H9 (cell line): ENCODE results near the gene GALNT17. TPM values are rescaled to one million over a fixed set of nuclear protein-coding genes. Genes with fewer than 3 reads are reported as not detected.

ENCODE experiments used
- DNase-seq: peaks from one replicate; pipeline ENCODE4 v3.0.0-alpha.2; 2017
- H2AFZ ChIP-seq: one replicate; pipeline ENCODE4 v1.6.1; 2013; ENCODE audit warnings: mild to moderate bottlenecking, low read length, control low read depth, moderate library complexity
- H2AK5ac ChIP-seq: 2 replicates; pipeline ENCODE4 v1.6.1; 2013; ENCODE audit warnings: low read length, control low read depth, mixed read lengths; ENCODE audit not compliant: insufficient read length
- H2BK120ac ChIP-seq: one replicate; pipeline ENCODE4 v1.6.1; 2013; ENCODE audit warnings: low read depth, mild to moderate bottlenecking, low read length, control low read depth, inconsistent platforms; ENCODE audit not compliant: poor library complexity, severe bottlenecking
- H2BK12ac ChIP-seq: 2 replicates; pipeline ENCODE4 v1.6.1; 2013; ENCODE audit warnings: low read length, control low read depth, mixed read lengths, low read depth; ENCODE audit not compliant: insufficient read length
- H2BK15ac ChIP-seq: 2 replicates; pipeline ENCODE4 v1.6.1; 2013; ENCODE audit warnings: low read depth, low read length, control low read depth
- H2BK20ac ChIP-seq: one replicate; pipeline ENCODE4 v1.6.1; 2013; ENCODE audit warnings: low read depth, mild to moderate bottlenecking, low read length, control low read depth, inconsistent platforms; ENCODE audit not compliant: poor library complexity, severe bottlenecking
- H2BK5ac ChIP-seq: 2 replicates; pipeline ENCODE4 v1.6.1; 2013; ENCODE audit warnings: low read length, control low read depth, mixed read lengths; ENCODE audit not compliant: insufficient read length
- H3K14ac ChIP-seq: 2 replicates; pipeline ENCODE4 v1.6.1; 2013; ENCODE audit warnings: low read length, control low read depth; ENCODE audit not compliant: insufficient read depth
- H3K18ac ChIP-seq: 2 replicates; pipeline ENCODE4 v1.6.1; 2013; ENCODE audit warnings: low read depth, mild to moderate bottlenecking, mixed read lengths, low read length, control low read depth; ENCODE audit not compliant: insufficient read length
- H3K23ac ChIP-seq: 2 replicates; pipeline ENCODE4 v1.6.1; 2013; ENCODE audit warnings: low read length, control low read depth, mixed read lengths, low read depth; ENCODE audit not compliant: insufficient read length
- H3K23me2 ChIP-seq: 2 replicates; pipeline ENCODE4 v1.6.1; 2013; ENCODE audit warnings: low read depth, mild to moderate bottlenecking, mixed read lengths, low read length, control low read depth; ENCODE audit not compliant: insufficient read length, poor library complexity, severe bottlenecking
- H3K27ac ChIP-seq: 2 replicates; pipeline ENCODE4 v1.5.1; 2013; ENCODE audit warnings: low read length, control low read depth, mixed read lengths, low read depth; ENCODE audit not compliant: insufficient read length
- H3K27me3 ChIP-seq: 2 replicates; pipeline ENCODE4 v1.6.1; 2013; ENCODE audit warnings: low read length, control low read depth, inconsistent platforms; ENCODE audit not compliant: insufficient read depth
- H3K4ac ChIP-seq: 2 replicates; pipeline ENCODE4 v1.6.1; 2013; ENCODE audit warnings: low read depth, mild to moderate bottlenecking, control low read depth, inconsistent platforms, low read length, moderate library complexity
- H3K4me1 ChIP-seq: 2 replicates; pipeline ENCODE4 v1.6.1; 2013; ENCODE audit warnings: low read length, control low read depth, inconsistent platforms; ENCODE audit not compliant: insufficient read depth
- H3K4me2 ChIP-seq: 2 replicates; pipeline ENCODE4 v1.6.1; 2013; ENCODE audit warnings: low read length, control low read depth, mixed read lengths; ENCODE audit not compliant: insufficient read length, insufficient read depth
- H3K56ac ChIP-seq: 2 replicates; pipeline ENCODE4 v1.6.1; 2013; ENCODE audit warnings: low read depth, mild to moderate bottlenecking, mixed read lengths, low read length, control low read depth; ENCODE audit not compliant: insufficient read length
- H3K79me1 ChIP-seq: 2 replicates; pipeline ENCODE4 v1.6.1; 2013; ENCODE audit warnings: low read depth, mild to moderate bottlenecking, moderate library complexity, low read length, control low read depth, inconsistent platforms; ENCODE audit not compliant: insufficient read depth, poor library complexity, severe bottlenecking
- H3K79me2 ChIP-seq: 2 replicates; pipeline ENCODE4 v1.6.1; 2013; ENCODE audit warnings: low read length, control low read depth, inconsistent platforms; ENCODE audit not compliant: insufficient read depth
- H3K9ac ChIP-seq: 2 replicates; pipeline ENCODE4 v1.6.1; 2013; ENCODE audit warnings: low read length, control low read depth, mixed read lengths; ENCODE audit not compliant: insufficient read length; ENCODE audit errors: extremely low read depth
- H3K9me3 ChIP-seq: one replicate; pipeline ENCODE4 v1.6.1; 2013; ENCODE audit warnings: low read depth, low read length, inconsistent platforms; ENCODE audit not compliant: control insufficient read depth
- H3T11ph ChIP-seq: one replicate; pipeline ENCODE4 v1.6.1; 2013; ENCODE audit warnings: mild to moderate bottlenecking, low read length, control low read depth, inconsistent platforms
- H4K20me1 ChIP-seq: one replicate; pipeline ENCODE4 v1.6.1; 2013; ENCODE audit not compliant: control insufficient read depth, insufficient read length, insufficient read depth
- H4K5ac ChIP-seq: 2 replicates; pipeline ENCODE4 v1.6.1; 2013; ENCODE audit warnings: low read depth, mild to moderate bottlenecking, mixed read lengths, low read length, control low read depth; ENCODE audit not compliant: insufficient read length
- H4K8ac ChIP-seq: replicated peaks from 2 replicates; pipeline ENCODE4 v1.6.1; 2013; ENCODE audit warnings: low read length, control low read depth, mixed read lengths, low read depth; ENCODE audit not compliant: insufficient read length
- H4K91ac ChIP-seq: 2 replicates; pipeline ENCODE4 v1.6.1; 2013; ENCODE audit warnings: low read depth, mild to moderate bottlenecking, moderate library complexity, mixed read lengths, low read length, control low read depth; ENCODE audit not compliant: insufficient read length
- H3K27ac Mint-ChIP-seq, 3 experiments: 2 replicates in 2 of 3; 3 replicates in 1 of 3; pipeline ENCODE4 v1.8.0; 2020 to 2021; ENCODE audit warnings: mixed read lengths in 3 of 3, mild to moderate bottlenecking in 1 of 3, moderate library complexity in 1 of 3
- H3K27me3 Mint-ChIP-seq: 2 replicates; pipeline ENCODE4 v1.8.0; 2021; ENCODE audit warnings: low read depth, mild to moderate bottlenecking, moderate library complexity, mixed read lengths
- H3K36me3 Mint-ChIP-seq, 3 experiments: 2 replicates in 2 of 3; 3 replicates in 1 of 3; pipeline ENCODE4 v1.8.0; 2020 to 2021; ENCODE audit warnings: low read depth in 3 of 3, mixed read lengths in 3 of 3; ENCODE audit not compliant: insufficient read depth in 1 of 3
- H3K4me1 Mint-ChIP-seq, 2 experiments: 2 replicates each; pipeline ENCODE4 v1.8.0; 2020; ENCODE audit warnings: mixed read lengths in 2 of 2
- H3K4me3 Mint-ChIP-seq, 2 experiments: 2 replicates in 1 of 2; 3 replicates in 1 of 2; pipeline ENCODE4 v1.8.0; 2020 to 2021; ENCODE audit warnings: mild to moderate bottlenecking in 2 of 2, mixed read lengths in 2 of 2, moderate library complexity in 1 of 2
- H3K9me3 Mint-ChIP-seq, 2 experiments: 2 replicates in 1 of 2; 3 replicates in 1 of 2; pipeline ENCODE4 v1.8.0; 2020; ENCODE audit warnings: mild to moderate bottlenecking in 2 of 2, mixed read lengths in 2 of 2, moderate library complexity in 1 of 2
- WGBS: extraction: QIAGEN DNeasy Blood & Tissue Kit; methylation state at CpG from one replicate; pipeline ENCODE4 v1.1.7; 2013; ENCODE audit warnings: missing lambda C conversion rate, low lambda C conversion rate, mixed read lengths; ENCODE audit not compliant: insufficient read length; ENCODE audit errors: extremely low coverage; 5-methylcytosine and 5-hydroxymethylcytosine counted together
- total RNA-seq: library from RNA; stranded (reverse); gene quantifications from 2 replicates; pipeline ENCODE4 v1.2.1, GENCODE V29; 2021
- TF ChIP-seq, protein P1 (sequence below): fragments of 200-600 bp; sonication (generic); conservative IDR thresholded peaks from 3 replicates; pipeline ENCODE4 v1.8.0; 2021; ENCODE audit warnings: antibody characterized with exemption, mild to moderate bottlenecking

The GALNT17 gene
- total RNA-seq, 1 experiment from 2014 or later = 43.2 TPM

DNA sequence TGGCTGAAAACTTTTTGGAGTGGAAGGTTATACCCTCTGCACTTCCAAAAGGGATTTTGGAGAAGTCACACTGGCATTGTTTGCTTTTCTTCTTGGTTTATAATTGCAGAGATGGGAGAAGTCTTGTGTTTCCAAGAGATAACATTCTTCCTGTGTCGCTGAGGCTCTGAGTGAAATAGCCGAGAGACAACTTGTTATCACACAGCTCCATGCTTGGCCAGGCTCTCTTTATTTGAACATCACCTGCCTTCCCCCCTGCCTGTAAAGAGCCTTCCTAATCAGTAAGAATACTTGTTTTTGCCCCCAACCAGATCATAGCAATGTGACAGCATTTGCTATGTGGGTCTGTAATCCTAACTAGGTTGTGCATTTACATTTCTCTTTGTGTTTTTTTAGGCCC lies 270.7 kb downstream of the GALNT17 start:
- H3K14ac ChIP-seq = no peak overlapping the region
- Mint-ChIP-seq H3K27ac (peak overlapping the region in 1 of 3 experiments; percentile 38; a peak in 2 of 7 replicates), H3K4me1 (peaks cover 21 to 34% of the 10 kb centered on the region in 2 experiments), H3K4me3 (no peak overlapping the region), H3K9me3 (peaks cover 11 to 20% of the 10 kb centered on the region in 2 experiments), H3K36me3 (peaks cover 35 to 50% (median 43%) of the 10 kb centered on the region in 3 experiments), H3K27me3 (no peaks in the 10 kb centered on the region)
- no peak overlapping the region for H3T11ph ChIP-seq
- H3K9ac ChIP-seq = no peak overlapping the region
- H3K23ac ChIP-seq = no peak overlapping the region
- DNase-seq = no peak
- no peak overlapping the region for H3K56ac ChIP-seq
- no peaks in the 10 kb centered on the region; the same call in 1 of the 2 replicates for H3K4me1 ChIP-seq
- TF ChIP-seq, protein P1, sequence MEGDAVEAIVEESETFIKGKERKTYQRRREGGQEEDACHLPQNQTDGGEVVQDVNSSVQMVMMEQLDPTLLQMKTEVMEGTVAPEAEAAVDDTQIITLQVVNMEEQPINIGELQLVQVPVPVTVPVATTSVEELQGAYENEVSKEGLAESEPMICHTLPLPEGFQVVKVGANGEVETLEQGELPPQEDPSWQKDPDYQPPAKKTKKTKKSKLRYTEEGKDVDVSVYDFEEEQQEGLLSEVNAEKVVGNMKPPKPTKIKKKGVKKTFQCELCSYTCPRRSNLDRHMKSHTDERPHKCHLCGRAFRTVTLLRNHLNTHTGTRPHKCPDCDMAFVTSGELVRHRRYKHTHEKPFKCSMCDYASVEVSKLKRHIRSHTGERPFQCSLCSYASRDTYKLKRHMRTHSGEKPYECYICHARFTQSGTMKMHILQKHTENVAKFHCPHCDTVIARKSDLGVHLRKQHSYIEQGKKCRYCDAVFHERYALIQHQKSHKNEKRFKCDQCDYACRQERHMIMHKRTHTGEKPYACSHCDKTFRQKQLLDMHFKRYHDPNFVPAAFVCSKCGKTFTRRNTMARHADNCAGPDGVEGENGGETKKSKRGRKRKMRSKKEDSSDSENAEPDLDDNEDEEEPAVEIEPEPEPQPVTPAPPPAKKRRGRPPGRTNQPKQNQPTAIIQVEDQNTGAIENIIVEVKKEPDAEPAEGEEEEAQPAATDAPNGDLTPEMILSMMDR = no peak
- H2BK5ac ChIP-seq = no peak overlapping the region
- no peaks in the 10 kb centered on the region for H4K20me1 ChIP-seq
- H3K18ac ChIP-seq = no peak overlapping the region
- no CpG with 5 or more reads among the region's 2 CpGs for WGBS
- no peak overlapping the region for H2BK15ac ChIP-seq
- no peak overlapping the region for H2BK120ac ChIP-seq
- no peak overlapping the region for H4K91ac ChIP-seq
- H3K9me3 ChIP-seq = no peaks in the 10 kb centered on the region
- no peaks in the 10 kb centered on the region for H3K23me2 ChIP-seq
- no peak overlapping the region for H3K27ac ChIP-seq
- H3K4me2 ChIP-seq = no peak overlapping the region
- H3K4ac ChIP-seq = no peak overlapping the region
- H4K5ac ChIP-seq = no peak overlapping the region
- no peaks in the 10 kb centered on the region for H3K27me3 ChIP-seq
- no peak overlapping the region for H4K8ac ChIP-seq
- H2AFZ ChIP-seq = no peak overlapping the region
- no peak overlapping the region for H2AK5ac ChIP-seq
- H2BK20ac ChIP-seq = no peak overlapping the region
- no peaks in the 10 kb centered on the region for H3K79me1 ChIP-seq
- H3K79me2 ChIP-seq = no peaks in the 10 kb centered on the region
- no peak overlapping the region for H2BK12ac ChIP-seq
